Endothelial cell of umbilical vein (primary cell): ENCODE measurements around the gene SAMD4B.

Experiments used
- CTCF ChIP-seq, 2 donors: IDR thresholded peaks; 1 replicate in 1 of 2; 2 replicates in 1 of 2; pipeline ENCODE4 v1.5.1; 2011; ENCODE audit warnings: low read length in 2 of 2, mild to moderate bottlenecking in 2 of 2, moderate library complexity in 2 of 2, control low read depth in 1 of 2, inconsistent platforms in 1 of 2, low read depth in 1 of 2; ENCODE audit not compliant: insufficient read depth in 1 of 2; ENCODE audit errors: extremely low read depth in 1 of 2
- POLR2A ChIP-seq: IDR thresholded peaks from 2 replicates; pipeline ENCODE4 v1.6.1; 2012; ENCODE audit warnings: low read depth, mild to moderate bottlenecking, control low read depth, low read length
- POLR2AphosphoS5 ChIP-seq: IDR thresholded peaks from 2 replicates; pipeline ENCODE4 v1.6.1; 2012; ENCODE audit warnings: low read depth, mild to moderate bottlenecking, control low read depth, low read length, moderate library complexity; ENCODE audit not compliant: insufficient read depth

GRCh38 chr19:39413911-39414608 is 71.8 kb downstream of the SAMD4B start:
- TF ChIP-seq CTCF (IDR thresholded peaks at IDR 0.05; ENCODE audit: extremely low read depth in 1 of 2, insufficient read depth in 1 of 2, low read depth in 1 of 2, low read length in 2 of 2) = peak in 1 of 2 donors; percentile 27
- no peak for TF ChIP-seq POLR2A
- no peak for TF ChIP-seq POLR2AphosphoS5
